HG03460 (cell line): ENCODE results near the gene ELFN1.

Source experiments
- ATAC-seq: cut with Tn5 transposase; IDR thresholded peaks from one replicate; pipeline ENCODE4 v1.9.1; 2021; ENCODE audit not compliant: unreplicated experiment

Gene ELFN1

DNA sequence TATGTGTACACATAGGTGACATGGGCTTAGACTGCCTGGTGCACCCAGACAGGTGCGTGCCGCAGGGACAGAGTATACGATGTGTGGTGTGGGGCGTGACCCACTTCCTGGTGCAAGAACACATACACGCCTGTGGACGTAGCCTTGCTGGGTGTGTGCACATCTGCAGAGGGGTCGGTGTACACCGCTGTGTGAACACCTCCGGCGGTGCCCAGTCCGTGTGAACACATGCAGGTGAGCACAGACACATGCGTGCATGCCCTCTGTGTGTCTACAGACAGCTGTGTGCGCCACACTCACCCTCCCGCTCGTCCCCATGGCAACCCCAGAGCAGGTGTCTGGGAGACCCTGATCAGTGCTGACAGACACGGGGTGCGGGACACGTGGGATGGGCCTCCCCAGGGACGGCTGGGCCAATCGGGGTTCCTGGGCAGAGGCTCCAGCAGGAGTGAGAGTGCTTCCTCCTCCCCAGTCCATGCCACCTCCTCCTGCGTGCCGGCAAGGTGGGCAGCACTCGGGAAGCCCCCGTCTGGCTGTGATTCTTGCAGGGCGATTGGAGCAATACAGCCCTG, 23.4 kb downstream of the ELFN1 start:
- no peak for ATAC-seq

DNA sequence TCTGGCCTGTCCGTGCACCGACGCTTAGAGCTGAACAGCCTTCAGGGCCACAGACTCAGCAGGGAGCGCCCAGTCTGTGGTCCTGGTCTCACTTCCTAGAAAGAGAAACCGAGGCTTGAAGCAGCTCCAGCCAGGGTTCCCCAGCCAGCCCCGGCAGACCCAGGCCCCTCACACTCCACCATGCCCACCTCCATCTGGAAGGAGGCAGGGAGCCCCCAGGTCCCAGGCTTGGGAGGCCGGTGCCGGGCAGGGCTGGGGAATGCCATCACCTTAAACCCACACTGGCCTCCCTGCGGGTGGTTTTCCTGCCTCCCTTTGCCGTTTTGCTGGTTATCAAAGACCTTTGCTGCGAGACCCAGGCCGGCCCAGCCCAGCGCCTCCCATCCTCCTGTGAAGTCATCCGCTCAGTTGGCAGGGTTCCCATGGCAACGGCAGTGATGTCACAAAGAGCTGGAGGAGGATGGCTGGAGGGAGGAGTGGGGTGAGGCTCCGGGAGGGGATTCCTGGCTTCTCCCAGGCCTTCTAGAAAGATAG, 24.0 kb downstream of the ELFN1 start:
- no peak for ATAC-seq

- ATAC-seq: no peak
Measured at GRCh38 chr7:1694611-1695511, 24.8 kb downstream of the ELFN1 start.

GRCh38 chr7:1695800-1696454, 25.9 kb downstream of the ELFN1 start:
- no peak for ATAC-seq

DNA sequence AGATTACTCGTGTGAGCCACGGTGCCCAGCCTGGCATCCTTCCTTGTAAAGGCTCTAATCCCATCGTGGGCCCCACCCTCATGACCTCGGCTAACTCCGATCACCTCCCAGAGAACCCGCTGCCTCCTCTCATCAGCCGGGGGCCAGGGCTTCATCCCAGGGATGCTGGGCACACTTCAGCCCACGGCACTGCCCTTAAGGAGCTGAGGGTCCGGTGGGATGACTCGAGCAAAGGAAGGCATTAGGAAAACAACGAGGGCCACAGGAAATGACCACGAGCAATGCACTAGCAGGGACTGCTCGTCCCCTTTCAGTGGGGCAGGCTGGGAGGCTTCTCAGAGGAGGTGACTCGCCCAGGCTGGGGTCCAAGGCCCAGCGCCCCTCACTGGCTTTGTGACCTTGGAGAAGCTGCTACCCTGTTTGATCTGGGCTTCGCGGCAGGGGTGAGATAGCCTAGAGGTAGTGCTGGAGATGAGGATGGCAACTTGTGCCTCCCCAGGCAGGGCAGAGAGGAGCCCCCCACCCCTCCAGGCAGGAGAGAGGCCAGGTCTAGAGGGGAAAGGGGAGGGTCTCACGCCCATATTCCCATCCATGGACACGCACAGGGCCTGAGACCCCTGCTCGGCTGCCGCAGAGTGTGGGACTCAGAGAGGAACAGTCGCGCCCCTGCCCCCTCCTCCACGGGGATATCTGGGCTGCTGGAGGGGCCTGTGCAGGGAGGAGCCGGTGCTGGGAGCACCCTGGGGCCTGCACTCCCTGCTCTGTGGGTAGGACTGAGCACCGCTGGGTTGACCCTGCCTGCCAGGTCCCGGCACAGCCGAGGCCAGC, 26.8 kb downstream of the ELFN1 start:
- ATAC-seq: no peak

DNA sequence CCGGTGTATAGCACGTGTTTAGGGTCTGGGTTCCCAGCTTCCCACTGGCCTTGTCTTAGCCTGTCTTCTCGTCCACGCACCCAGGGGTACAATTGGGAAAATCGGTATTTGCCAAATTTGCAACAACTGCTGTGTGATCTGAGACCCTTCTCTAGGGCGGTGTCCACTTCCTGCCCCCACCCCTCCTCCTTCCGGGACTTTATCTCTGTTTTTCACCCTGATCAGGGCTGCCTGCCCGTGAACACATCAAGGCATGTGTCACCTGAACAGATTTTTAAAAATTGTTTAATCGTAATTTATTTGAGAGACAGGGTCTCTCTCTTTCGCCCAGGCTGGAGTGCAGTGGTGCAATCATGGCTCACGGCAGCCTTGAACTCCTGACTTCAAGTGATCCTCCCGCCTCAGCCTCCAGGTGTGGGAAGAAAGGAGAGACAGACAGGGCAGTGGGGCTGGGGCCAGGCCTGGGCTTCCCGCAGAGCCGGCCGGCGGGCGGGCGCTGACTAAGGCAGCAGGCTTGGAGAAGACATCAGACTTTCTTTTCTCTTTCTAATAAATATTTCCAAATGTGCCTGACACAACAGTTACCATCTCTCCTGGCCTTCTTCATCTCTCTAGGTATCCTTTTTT, 27.5 kb downstream of the ELFN1 start:
- no peak for ATAC-seq

DNA sequence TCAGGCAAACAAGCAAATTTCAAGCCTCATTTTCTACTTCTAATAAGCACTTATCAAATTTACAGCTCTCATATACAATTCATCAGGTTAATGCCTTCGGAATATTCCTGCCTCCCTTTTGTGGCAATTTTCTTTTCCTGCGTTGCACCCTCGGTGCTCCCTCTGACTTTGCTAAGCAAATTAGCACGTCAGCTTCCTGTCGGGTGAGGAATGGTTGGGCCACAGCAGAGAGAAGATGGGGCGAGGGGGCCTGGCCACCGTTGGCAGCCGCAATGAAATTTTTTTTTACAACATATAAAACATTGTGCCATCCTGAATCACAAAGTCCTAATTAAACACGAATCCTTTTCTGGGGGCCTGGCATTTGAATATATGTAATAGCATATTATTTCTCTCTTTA, 28.1 kb downstream of the ELFN1 start:
- no peak for ATAC-seq

DNA sequence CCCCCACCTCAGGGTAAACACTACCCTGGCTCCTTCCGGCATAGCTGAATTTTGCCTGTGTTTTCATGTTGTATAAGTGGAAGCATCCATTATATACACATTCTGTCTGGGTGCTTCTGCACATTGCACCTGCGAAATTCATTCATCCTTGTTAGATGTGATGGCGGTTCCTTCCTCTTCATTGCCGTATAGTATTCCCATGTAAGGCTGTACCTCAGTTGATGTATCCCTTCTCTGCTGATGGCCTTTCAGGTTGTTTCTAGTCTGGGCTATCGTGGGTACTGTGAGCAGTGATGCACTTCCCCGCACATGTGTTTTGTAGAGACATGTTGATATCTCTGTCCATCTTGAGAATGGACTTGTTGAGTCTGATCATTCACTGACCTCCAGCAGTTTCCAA, 28.9 kb downstream of the ELFN1 start:
- no peak for ATAC-seq

DNA sequence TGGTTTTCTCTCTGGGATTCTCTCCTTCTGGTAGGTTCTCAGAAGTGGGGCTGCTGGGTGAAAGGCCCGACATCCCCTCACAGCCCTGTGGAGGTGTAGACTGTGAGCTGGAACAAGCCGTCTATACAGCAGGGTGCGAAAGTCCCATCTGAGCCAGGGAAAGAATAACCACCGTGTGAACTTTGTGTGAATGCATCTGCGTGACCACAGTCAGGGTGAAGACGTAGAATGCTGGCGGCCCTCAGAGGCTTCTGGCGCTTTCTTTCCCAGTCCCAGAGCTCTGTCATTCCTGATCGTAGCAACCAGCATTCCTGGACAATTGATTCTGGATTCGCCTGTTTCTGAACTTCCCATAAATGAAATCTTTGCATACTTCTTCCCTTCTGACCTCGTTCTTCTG, 30.0 kb downstream of the ELFN1 start:
- ATAC-seq: no peak

DNA sequence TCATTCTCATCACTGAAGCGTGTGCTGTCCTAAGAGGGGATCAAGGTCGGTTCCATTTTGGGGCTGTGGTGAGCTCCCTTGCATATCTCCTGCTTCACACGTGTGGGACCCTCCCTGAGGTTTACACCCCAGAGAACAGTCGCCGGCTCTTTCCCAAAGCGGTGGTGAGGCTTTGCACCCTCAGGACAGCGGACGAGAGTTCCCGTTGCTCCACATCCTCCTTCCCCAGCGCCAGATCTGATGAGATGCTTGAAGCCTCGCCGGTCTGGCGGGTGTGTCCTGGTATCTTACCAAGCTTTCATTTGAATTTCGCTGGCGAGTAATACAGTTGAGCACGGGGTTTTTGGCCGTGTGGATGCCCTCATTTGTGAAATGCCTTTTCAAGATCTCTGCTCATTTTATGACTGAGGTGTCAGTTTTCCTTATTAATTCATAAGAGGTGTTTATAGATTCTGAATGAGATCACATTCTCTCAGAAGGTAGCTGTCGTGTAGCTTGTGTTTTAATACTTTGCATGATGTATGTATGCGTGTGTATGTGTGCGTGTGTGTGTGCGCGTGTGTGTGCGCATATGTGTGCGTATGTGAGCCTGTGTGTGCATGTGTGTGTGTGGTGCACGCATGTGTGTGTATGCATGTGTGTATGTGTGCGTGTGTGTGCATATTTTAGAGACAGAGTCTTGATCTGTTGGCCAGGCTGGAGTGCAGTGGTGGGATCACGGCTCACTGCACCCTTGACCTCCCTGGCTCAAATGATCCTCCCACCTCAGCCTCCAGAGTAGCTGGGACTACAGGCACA, 30.7 kb downstream of the ELFN1 start:
- ATAC-seq: no peak

DNA sequence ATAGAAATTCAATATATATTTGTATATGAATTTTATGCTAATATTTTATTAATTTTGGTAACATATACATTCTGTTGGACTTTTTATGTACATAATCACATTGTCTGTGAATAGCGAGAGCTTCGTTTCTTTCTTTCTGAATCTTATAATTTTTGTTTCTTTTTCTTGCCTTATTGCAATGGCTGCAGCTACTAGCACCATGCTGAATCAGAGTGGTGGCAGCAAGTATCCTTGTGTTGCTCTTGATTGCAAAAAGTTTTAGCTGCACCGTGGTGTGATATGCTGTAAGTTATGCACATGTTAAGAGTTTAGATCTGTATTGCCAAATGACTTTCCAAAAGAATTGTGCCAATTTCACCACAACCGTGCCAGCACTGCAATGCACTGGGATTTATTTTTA, 32.6 kb downstream of the ELFN1 start:
- no peak for ATAC-seq

- no peak for ATAC-seq
Measured at GRCh38 chr7:1703441-1703840, 33.4 kb downstream of the ELFN1 start.

- no peak for ATAC-seq
Measured at GRCh38 chr7:1703871-1704810, 34.1 kb downstream of the ELFN1 start.

- ATAC-seq: no peak
Measured at GRCh38 chr7:1704811-1705738, 35.0 kb downstream of the ELFN1 start.

- ATAC-seq: no peak
Measured at GRCh38 chr7:1705856-1706255, 35.8 kb downstream of the ELFN1 start.

DNA sequence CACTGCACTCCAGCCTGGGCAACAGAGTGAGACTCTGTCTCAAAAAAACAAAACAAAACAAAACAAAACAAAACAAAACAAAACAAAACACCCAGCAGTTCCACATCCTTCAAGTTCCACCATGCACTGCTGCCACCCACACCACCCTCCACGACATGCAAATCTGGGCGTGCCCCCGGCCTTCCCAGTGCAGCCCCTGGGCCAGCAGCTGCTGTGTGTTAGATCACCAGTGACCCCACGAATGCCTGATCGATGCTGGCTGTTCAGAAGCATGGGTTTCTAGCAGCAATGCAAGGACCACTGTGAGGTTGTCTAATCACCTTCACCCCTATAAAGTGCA, 36.3 kb downstream of the ELFN1 start:
- no peak for ATAC-seq

DNA sequence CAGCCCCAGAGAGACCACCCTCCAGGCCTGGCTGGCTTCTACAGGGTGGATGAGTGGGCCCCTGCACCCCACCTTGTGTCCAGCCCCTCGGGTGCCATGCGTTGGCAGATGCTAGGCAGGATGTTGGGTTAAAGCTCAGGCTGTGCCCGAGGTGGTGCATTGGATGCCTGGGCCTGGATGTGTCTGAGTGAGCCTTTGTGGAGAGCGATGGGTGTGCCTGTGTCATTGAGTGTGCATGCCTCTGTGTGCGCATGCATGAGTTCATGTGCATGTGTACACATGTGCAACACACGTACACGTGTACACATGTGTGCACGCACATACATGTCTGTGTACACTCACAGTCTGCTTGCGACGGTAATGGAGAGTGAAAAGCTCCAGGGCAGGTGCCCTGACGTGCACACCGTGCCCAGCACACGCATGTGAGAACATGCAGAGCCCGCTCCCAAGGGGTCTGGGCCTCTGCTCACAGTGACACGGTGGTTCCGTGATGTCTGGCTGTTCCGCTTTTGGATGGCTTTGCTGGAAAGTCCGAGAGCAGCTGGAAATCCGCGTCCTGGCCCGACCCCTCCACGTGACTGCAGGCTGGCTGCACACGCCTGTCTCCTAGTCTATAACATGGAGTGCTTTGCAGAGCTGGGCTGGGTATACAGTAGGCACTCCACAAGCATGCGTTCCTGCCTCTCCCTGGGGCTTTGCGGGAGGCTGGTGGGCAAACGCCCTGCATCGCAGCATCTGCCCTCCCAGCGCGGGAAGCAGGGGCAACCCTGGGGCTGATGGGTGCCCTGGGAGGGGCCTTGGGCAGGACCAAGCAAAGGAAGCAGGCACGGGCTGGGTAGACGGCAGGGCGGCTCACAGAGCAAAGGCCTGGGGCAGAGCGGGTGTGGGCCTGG, 36.9 kb downstream of the ELFN1 start:
- no peak for ATAC-seq
